ENCODE measurements around the gene GRB2.
"Not testable (repeated sequence)": the region's sequence is repeated elsewhere in the genome, so short reads cannot be mapped to it uniquely, and the experiment has no call there.

Gene GRB2

DNA sequence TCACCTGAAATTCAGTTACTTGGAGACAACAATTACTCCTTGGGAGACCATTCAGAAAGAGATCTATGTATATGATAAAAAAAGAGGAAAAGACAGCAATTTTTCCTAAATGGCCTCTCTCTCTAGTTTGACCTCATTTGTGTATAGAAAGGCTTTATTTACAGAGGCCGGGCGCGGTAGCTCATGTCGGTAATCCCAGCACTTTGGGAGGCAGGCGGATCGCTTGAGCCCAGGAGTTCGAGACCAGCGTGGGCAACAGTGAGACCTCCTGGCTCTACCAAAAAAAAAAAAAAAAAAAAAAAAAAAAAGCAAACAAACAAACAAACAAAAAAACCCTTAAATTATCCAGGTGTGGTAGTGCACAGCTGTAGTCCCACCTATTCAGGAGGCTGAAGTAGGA is 20.7 kb downstream of the GRB2 start:
- DNase-seq: no peak

DNA sequence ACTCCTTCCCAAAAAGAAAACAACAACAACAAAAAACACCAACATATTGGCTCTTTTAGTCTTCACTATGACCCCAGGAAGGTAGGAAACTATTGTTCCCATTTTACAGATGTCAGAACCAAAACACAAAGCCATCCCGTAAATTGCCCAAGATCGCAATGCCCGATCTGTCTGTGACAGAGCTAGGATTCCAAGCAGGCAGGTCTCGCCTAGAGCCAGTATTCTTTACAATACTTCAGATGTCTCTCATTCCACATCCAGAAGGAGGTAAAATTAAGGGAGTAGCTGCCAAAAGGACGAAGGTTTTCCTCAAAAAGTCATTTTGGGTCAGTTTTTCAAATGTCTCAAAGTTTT is 21.7 kb downstream of the GRB2 start:
- no peak for DNase-seq

DNA sequence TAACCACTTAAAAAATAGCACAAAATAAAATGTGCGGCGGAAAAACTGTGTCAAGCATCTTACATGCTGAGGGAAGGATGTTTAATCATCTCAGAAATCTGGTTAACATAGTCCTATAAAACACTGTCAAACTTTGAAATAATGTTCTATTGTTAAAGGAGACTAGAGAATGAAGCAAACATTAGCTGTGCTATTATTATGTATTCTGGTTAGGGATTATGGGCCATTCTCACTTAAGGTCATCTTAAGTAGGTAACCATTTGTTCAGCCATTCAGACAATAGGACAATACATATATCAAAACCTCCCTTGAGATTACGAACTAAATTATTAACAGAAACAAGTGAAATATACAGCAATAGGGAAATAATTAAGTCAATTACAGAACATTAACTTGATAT is 24.7 kb downstream of the GRB2 start:
- no peak for DNase-seq

DNA sequence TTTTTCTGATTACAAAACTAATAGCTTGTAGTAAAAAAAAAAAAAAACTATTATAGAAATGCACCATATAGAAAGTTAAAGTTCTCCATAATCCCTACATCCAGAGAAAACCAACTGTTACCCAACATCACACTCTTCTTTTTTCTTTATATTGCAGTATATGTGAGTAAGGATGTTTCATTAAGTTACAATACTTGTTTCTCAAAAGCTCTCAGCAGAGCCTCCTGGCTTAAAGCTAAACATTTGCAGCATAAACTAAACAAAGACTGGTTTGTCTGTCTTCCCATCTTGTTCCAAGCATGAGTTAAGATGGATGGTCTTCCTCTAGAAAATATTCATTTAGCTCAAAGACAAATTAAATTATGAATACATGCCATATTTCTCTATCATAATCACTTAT is 25.2 kb downstream of the GRB2 start:
- no peak for DNase-seq

DNA sequence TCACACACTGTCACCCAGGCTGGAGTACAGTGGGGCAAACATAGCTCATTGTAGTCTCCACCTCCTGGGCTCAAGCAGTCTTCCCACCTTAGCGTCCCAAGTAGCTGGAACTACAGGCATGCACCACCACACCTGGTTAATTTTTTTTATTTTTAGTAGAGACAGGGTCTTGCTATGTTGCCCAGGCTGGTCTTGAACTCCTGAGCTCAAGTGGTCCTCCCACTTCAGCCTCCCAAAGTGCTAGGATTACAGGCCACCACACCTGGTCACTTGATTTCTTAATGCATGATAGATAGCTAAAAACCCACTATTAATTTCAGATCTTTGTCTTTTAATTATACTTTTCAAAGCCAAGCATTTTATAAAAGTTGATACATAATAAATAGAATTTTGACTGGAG is 26.1 kb downstream of the GRB2 start:
- not testable (repeated sequence) for DNase-seq

DNA sequence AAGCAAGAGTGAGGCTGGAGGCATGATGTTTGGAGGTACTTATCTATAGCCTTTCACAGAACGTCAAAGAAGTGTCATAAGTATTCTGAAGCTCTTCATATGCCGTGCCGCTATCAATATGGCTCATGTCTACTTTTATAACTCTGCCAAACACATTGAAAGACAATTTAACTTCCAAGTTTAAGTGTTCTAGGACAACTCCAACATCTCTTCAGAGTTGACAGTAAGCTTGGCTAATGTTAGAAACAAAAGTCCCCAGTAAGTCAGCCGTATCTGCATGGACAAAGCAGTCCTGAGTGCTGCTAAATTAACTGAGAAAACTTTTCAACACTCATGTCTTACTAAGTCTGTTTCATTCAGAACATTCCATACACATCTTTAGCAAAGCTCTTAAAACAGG is 32.2 kb downstream of the GRB2 start:
- no peak for DNase-seq

DNA sequence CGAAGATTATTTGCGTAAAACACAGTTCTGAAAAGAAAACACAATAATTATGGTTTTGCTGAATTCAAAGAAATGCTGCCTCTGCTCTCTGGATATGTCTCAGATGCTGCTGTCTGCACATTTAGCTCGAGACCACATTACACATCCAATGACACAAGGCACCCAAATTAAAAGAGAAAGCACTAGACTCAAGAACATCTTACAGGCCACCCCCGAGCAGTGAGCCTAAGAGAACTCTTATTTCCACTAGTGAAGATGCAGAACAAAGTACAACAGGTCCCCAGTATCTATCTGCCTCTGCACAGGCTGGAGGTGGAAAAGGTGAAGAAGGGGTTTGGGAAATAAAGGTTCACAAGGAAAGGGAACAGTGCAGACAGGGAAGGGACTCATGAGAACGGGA is 33.5 kb downstream of the GRB2 start:
- DNase-seq: no peak

DNA sequence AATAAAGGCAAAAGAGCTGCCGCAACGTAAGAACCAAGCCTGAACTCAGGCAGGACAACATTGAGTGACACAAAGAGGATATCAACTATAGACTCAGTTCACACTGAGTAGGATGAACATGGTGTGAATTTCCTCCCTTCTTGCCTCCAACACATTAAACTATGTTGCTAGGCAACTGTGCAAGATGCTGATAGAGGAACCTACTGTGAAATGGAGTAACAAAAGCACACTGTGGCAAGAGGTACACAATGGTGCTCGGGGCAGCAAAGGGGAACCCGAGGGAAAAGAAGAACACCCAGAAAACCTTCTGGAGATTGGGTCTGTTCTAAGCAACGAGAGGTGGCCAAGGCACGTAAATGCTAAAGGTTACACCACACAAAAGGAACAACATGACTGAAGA is 34.1 kb downstream of the GRB2 start:
- DNase-seq: no peak

DNA sequence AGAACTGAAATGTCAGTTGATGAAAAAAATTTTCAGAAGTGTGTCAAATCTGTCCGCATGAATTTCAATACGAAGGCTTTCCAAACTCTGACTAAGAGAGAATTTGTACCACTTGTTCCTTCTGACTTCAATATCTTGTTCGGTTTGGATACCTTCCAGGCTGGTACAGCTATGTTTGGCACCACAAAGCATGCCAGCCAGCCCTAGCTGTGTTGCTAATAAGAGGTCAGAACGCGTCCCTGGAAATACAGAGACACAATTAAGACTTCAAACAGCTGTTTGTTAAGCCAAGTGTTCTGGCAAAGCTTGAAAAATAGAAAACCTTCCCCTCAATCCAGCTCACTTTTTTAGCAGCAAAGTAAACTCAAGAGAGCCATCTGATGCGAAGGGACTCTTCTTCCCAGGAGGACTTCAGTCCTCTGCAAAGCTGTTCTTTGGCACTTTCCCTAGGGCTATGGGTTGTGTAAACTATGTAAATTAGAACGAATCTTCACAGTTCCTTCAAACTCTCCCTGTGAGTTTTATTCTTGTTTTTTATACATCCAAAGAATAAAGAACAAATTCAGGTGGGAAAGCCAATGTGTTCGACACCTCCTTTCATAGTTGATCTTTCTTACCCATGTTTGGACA is 35.1 kb downstream of the GRB2 start:
- DNase-seq: no peak

DNA sequence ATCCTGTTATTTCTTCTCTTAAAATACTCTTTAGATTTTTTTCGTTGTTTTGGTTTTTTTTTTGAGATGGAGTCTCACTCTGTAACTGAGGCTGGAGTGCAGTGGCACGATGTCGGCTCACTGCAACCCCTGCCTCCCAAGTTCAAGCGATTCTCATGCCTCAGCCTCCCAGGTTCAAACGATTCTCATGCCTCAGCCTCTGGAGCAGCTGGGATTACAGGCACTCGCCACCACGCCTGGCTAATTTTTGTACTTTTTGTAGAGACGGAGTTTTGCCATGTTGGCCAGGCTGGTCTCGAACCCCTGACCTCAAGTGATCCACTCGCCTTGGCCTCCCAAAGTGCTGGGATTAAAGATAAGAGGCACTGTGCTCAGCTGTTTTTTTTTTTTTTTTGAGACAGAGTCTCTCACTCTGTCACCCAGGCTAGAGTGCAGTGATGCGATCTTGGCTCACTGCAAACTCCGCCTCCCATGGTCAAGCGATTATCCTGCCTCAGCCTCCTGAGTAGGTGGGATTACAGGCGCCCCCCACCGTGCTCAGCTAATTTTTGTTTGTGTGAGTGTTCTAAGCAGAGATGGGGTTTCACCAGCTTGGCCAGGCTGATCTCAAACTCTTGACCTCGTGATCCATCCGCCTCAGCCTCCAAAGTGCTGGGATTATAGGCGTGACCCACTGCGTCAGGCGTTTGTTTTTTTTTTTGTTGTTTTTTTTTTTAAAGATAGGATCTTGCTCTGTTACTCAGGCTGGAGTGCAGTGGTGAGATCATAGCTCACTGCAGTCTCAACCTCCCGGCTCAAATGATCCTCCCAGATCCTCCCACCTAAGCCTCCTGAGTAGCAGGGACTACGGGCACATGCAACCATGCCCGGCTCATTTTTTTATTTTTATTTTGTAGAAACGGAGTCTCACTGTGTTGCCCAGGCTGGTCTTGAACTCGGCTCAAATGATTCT is 37.4 kb downstream of the GRB2 start:
- not testable (repeated sequence) for DNase-seq

DNA sequence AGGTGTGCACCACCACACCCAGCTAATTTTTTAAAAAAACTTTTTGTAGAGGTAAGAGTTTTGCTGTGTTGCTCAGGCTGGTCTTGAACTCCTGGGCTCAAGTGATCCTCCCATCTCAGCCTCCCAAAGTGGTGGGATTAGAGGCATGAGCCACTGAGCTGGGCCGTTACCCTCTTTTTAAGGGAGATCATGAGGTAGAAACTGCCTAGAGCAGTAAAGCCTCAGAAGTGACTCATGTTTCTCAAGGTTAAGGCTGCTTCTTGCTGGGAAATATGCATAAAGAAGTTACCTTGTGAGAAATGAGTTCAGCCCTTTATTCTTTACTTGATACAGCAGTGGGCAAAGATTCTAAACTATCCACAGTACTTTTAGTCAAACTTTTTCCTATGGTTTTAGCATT is 38.2 kb downstream of the GRB2 start:
- no peak for DNase-seq

DNA sequence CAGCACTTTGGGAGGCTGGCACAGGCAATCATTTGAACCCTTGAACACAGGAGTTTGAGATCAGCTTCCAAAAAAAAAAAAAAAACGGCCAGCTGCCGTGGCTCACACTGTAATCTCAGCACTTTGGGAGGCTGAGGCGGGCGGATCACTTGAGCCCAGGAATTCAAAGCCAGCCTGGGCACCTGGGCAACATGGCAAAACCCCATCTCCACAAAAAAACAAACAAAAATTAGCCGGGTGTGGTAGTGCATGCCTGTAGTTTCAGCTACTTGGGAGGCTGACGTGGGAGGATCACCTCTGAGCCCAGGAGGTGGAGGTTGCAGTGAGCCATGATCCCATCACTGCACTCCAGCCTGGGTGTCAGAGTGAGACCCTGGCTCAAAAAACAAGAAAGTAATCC is 39.0 kb downstream of the GRB2 start:
- DNase-seq: no peak

DNA sequence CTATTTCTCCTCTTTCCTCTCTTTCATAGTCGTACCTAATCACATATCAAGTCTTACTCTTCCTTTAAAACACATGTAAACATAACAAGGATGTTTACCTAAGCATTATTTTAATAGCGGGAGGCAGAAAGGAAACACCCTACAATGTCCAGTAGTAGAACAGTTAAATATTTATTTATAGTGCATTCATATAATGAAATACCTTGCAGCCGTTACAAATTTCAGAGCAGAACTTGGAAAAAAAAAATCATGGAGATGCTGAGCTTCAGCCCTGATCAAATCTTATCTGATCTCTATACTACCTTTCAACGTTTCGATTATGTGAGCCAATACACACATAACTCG is 39.6 kb downstream of the GRB2 start:
- no peak for DNase-seq

DNA sequence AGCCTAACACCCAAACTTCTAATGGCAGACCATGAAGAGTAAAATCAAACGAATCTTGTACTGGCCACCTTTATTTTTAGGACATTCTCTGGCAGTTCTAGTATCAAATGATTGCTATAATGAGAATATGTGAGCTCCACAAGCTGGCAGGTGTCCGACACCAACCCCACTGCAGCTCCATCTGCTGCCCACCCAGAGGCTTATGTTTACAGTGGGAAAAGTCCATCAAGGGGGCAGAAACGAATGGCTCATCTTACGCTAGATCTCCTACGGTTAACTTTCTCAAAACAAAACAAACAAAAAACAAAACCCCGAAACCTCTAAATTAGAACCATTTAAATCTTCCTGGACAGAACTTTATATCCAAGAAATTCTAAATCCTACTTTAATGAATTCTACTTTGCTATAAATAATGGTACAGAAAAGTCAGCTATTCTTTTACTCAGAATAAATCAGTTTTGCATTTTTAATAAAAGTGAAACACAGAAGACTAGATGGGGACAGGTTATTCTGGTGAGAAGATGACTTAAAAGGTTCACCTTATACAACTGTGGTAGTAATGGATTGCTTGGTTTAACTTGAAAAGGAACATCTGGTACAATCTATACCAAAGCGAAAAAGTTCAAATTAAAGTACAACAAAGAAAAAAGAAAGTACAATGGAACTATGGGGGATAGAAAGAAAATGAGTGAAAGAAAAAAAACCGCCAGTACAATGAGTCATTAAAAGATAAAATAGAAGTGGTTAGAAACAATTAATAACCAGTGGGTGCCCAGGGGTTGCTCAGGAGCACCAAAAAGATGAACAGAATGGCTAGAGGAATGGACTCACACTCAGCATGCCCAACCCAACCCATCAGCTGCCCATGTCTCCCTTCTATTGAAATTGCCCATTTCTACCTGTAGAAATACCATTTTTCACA is 40.2 kb downstream of the GRB2 start:
- no peak for DNase-seq

DNA sequence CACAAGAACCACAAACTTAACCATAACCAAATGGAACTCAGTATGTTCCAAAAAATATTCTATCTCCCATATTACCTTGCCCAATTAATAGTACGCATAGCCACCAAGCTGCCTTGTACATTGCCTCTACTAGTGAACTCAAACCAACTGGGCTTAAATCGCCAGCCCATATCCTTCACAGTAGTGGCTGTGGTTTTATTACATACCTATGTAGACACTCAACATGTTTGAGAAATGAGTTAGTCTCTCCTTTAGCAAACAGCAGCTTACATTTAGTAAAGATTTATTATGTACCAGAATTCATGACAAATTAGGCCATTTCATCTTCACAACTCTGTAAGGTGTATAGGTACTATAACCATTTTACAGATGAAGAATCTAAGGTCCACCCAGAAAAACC is 41.4 kb downstream of the GRB2 start:
- DNase-seq: no peak

DNA sequence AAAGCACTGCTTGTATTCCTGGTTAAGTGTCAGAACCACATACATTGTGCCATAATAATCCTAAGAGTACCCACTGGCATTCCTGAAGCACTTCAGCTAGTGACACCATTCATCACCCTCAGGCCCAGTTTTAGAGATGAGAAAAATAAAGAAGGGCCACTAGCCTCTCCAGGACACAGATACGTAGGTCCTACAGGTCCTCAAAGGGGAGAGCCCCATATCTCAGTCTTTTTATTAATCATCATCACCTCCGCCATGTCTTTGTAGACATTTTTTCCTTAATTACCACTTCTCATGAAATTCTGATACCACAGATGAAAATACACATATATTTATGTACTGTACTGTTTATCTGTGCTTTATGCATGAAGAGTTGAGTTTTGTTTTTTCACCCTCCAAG is 43.5 kb downstream of the GRB2 start:
- no peak for DNase-seq

DNA sequence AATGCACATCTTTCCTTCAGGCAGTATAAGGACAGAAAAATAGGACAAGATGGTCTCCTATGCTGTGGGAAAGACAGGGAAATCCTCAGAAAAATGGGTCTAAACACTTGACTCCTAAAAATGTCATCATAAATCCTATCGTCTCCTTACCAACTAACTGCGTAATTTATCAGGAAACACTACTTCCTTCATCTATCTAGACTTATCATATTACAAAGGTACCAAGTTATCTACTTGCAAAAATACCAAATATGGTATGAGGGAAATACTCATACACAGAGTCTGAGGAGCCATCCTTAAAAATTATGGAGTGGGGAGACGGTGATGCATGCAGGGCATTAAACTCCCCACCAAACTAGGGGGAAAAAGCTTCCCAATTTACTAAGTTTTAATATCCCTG is 44.1 kb downstream of the GRB2 start:
- no peak for DNase-seq

DNA sequence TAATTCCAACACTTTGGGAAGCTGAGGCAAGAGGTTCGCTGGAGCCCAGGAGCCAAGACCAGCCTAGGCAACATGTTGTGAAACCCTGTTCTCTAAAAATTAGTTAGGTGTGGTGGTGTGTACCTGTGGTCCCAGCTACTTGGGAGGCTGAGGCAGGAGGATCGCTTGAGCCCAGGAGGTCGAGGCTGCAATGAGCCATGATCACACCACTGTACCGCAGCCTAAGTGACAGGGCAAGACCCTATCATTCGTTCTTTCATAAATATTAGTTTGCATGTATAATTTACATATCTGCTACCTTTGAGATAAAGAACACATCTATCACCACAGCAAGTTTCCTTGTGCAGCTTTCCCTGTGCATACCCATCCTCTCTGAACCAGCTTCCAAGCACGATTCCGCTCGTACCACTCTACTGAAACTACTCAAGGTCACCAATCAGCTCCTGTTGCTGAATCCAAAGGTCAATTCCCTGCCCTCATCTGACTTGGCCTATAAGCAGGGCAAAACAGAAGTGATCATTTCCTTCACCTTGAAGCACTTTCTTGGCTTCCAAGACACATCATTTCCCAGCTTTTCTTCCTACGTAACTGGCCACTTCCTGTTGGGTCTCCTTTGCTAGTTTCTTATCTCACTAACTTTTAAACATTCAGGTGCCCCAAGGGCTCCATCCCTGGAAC is 49.1 kb downstream of the GRB2 start:
- no peak for DNase-seq

DNA sequence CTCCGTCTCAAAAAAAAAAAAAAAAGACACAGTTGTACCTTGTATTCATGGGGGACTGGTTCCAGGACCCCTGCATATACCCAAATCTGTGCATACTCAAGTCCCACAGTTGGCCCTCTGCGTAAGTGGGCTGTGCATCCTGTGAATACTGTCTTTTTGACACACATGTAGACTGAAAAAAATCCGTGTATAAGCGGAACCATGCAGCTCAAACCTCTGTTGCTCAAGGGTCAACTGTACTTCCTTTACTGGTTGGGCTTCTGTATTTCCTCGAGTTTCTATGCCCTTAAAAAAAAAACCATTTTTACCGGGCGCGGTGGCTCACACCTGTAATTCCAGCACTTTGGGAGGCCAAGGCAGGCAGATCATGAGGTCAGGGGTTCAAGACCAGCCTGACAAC is 52.3 kb downstream of the GRB2 start:
- no peak for DNase-seq

DNA sequence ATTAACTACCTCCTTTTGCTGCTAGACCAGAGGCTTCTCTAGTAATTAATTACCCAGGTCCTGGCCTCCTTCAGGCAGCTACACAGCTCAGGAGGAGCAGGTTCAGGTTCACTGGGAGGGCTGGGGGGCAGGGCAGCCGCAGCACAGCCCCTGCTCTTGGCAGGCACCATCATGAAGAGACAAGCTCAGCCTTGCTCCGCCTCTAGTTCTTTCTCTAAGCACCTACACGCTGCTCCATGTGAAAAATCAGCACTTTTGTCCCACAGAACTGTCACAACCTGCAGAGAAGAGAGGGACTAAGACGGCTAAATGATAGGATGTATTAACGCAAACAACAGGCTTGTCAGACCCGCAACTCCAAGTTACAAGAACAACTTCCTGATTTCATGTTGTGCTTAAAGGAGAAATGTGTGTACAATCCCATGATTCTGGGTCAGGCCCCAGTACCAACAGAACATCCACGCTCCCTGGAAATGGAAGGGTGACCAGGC is 53.4 kb downstream of the GRB2 start:
- no peak for DNase-seq

DNA sequence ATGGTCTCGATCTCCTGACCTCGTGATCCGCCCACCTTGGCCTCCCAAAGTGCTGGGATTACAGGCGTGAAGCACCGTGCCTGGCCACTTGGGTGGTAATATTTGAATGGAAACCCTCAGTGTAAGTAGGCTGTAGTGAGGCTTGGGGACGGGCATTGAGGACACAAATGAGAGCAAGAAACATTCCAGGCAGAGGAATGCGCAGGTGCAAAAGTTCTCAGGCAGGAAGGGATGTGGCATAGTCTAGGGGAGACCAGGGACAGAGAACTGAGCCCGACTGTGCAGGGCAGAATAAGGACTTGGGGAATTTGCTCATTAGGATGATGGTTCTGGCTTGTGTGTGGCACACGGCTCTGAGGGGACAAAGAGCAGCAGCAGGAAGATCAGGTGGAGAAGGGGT is 54.8 kb downstream of the GRB2 start:
- no peak for DNase-seq

DNA sequence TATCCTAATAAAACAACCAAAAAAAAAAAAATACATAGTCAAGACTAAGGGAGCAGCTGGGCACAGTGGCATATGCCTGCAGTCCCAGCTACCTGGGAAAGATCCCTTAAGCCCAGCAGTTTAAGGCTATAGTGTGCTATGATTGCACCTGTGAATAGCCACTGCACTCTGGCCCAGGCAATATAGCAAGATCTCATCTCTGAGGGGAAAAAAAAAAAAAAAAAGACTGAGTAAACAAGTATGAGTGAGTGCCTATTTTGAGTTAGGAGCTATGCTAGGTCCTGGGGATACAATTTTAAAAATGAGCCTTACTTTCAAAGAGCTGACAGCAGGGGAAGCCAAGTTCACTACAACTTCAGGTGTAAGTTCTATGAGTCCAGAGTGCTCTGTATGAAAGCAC is 55.4 kb downstream of the GRB2 start:
- no peak for DNase-seq

DNA sequence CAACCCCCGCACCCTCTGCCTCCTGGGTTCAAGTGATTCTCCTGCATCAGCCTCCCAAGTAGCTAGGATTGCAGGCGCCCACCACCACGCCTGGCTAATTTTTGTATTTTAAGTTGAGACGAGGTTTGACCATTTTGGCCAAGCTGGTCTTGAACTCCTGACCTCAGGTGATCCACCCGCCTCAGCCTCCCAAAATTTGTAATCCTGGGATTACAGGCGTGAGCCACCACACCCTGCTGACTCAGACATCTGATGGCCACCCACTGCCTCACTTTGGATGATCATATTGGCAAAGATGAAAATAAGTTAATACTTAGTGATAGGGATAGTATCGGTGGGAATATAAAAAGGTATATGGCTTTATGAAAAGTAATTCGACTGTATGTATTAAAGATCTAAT is 55.9 kb downstream of the GRB2 start:
- no peak for DNase-seq

Data from activated effector memory CD4-positive, alpha-beta T cell treated with anti-CD3 and anti-CD28 coated beads, Interleukin-2, amount 50 U/mL, for 16 hours (primary cell).